Measurements from ENCODE around the gene STEAP2.

The STEAP2 gene

DNA sequence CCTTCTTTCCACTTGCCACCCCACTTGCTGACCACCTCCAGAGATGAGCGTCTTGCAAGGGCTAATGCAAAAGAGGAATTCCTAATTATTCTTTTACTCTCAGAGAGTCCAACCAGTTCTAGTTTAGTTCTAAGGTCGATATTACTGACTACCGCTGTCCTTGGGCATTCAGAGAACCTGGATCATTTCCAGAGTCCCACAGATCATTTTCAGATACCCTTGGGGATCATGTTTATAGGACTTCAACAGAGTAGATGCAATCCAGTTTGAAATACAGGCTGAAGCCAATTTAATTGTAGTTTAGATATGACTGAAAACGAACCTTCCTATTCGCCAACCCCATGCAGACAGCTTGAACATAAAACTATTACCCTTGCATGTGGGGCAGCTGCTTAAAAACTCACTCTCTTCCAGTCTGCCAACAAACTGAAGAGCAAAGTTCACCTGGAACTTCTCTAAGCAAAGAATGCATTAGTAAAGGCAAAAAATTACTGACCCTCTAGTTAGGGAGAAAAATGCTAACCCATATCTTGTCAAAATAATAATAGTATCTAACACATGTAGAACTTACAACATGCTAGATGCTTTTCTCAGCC is 55.8 kb downstream of the STEAP2 start:
- in situ Hi-C loops (cut with MboI; ENCODE audit: low sequenced_read_pairs), result no loop called here

GRCh38 chr7:90269163-90269562 is 57.6 kb downstream of the STEAP2 start:
- in situ Hi-C loops (cut with MboI; ENCODE audit: low sequenced_read_pairs), result no loop called here

DNA sequence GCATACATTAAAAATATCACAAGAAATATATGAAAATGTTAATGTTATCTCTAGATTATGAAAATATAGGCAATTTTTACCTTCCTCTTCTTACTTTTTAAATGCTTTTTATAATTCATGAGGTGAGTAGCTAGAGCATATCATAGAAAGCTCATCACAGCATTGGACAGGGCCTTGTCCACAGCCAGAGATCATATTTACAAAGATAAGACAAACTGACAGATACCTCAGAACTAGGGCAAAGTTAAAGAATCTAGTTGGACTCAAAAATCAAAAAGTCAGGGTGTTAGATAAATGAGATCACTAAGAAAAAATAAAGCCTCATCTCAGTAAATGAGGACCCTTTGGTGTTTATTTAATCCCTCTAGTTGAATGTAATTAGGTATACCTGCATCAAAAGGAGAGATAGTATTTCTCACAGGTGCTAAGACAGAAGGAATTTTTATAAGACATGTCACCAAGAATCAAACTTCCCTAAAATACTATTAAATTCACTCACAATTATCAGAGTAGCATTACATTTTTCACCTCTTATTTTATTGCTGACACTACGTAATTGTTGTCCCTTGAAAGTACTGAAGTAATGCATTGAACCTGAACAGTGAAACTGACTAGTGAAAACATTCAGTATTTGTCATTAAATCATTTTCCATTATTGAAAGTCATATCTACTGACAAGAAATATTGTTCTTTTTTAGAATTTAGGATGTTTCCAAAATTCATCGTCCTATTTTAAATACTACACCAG is 59.1 kb downstream of the STEAP2 start:
- in situ Hi-C loops (cut with MboI; ENCODE audit: low sequenced_read_pairs), result no loop called here

DNA sequence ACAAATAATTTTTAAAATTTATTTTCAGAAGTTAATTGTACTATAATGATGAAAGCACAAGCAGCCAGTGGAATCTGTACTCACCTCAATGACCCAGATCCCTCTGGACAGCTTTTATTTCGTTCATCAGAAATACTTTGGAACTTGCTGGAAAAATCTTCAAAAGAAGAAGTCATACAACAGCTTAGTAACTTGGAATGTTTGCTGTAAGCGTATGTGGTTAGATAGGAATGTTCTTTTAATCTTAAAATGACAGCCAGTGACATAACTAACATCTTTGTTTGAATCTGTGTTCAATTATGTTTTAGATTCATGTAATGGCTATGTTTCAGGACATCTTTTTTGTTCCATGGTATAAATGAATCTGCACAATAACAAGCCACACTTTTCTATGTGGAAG is 60.2 kb downstream of the STEAP2 start:
- in situ Hi-C loops (cut with MboI; ENCODE audit: low sequenced_read_pairs), result no loop called here

DNA sequence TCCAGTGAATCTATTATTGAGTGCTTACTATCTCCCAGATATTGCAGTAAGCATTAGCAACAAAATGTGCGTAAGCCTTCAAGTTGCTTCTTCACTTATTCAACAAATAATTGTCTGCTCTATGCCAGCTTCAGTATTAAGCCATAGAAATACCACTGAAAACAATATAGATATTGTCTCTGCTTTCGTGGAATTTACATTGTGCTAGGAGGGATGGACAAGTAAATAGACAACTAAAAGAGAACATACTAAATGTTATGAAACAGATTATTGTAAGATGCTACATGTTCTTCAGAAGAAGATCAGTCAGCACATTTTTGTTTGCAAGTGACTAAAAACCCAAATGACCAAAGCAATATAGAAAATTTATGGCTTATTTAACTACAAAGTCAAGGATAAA is 60.7 kb downstream of the STEAP2 start:
- in situ Hi-C loops (cut with MboI; ENCODE audit: low sequenced_read_pairs), result no loop called here

DNA sequence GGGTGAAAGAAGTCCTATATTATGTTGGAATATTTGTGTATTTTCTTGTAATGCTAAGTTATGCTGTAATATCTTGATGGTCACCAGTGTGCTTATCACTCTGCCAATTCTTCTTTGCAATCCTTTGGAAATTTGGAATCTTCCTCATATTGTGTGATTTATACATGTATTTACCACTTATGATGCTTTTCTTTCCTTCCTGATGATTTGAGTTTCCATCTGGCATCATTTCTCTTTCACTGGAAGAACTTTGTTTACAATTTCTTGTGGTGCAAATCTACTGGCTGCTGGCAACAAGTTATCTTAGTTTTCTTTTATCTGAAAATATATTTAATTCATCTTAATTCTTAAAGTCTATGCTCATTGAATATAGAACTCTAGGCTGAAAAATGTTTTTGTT is 62.6 kb downstream of the STEAP2 start:
- in situ Hi-C loops (cut with MboI; ENCODE audit: low sequenced_read_pairs), result no loop called here

GRCh38 chr7:90276033-90276728 is 64.6 kb downstream of the STEAP2 start:
- in situ Hi-C loops (cut with MboI; ENCODE audit: low sequenced_read_pairs), result no loop called here
